ENCODE measurements around the gene KCNMB2. TPM values are rescaled to one million over a fixed set of nuclear protein-coding genes. Genes with fewer than 3 reads are reported as not detected.
"Not testable (repeated sequence)": the region's sequence is repeated elsewhere in the genome, so short reads cannot be mapped to it uniquely, and the experiment has no call there.

The KCNMB2 gene
- total and polyA plus RNA-seq, 2 donors (not counting 1 experiment from before 2014, with no cell fraction given): 0.17 TPM; not detected in 1

DNA sequence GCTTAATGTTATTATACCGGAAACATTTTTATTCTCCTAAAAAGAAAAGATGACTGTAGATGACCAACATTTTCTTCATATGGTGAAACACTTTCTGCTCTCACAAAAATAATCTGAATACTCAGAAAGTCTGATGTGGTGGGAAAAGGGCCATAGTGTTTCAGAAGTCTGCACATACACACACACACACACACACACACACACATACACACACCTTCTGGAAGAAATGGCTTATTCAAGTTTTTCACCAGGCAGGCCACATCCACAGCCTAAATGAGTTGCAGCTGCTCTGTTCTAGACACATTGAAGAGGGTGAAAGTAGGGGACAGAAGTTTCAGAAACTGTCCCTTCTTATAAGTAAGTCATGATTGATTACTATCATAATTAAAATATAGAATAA lies 315.3 kb downstream of the KCNMB2 start:
- TF ChIP-seq, protein P1, sequence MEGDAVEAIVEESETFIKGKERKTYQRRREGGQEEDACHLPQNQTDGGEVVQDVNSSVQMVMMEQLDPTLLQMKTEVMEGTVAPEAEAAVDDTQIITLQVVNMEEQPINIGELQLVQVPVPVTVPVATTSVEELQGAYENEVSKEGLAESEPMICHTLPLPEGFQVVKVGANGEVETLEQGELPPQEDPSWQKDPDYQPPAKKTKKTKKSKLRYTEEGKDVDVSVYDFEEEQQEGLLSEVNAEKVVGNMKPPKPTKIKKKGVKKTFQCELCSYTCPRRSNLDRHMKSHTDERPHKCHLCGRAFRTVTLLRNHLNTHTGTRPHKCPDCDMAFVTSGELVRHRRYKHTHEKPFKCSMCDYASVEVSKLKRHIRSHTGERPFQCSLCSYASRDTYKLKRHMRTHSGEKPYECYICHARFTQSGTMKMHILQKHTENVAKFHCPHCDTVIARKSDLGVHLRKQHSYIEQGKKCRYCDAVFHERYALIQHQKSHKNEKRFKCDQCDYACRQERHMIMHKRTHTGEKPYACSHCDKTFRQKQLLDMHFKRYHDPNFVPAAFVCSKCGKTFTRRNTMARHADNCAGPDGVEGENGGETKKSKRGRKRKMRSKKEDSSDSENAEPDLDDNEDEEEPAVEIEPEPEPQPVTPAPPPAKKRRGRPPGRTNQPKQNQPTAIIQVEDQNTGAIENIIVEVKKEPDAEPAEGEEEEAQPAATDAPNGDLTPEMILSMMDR (conservative IDR thresholded peaks at IDR 0.05 in 1 of 2, IDR thresholded peaks at IDR 0.05 in 1 of 2; ENCODE audit: low read depth in 1 of 2, low read length in 2 of 2): no peak
- Histone ChIP-seq H3K79me2 (ENCODE audit: control insufficient read depth, insufficient read depth, low read length) (no peaks in the 10 kb centered on the region), H3K4me1 (ENCODE audit: control insufficient read depth, extremely low read depth, insufficient read depth, low read length) (no peaks in the 10 kb centered on the region), H4K20me1 (ENCODE audit: control insufficient read depth, extremely low read depth, insufficient read depth, low read length) (no peaks in the 10 kb centered on the region), H3K9ac (ENCODE audit: insufficient read depth, low read length) (no peak overlapping the region), H3K27me3 (ENCODE audit: control insufficient read depth, insufficient read depth, low read length) (no peaks in the 10 kb centered on the region), H3K4me3 (replicated peaks in 1 of 4; ENCODE audit: control extremely low read depth in 1 of 4, insufficient read depth in 1 of 4, low read depth in 3 of 4, low read length in 4 of 4) (no peak overlapping the region), H3K36me3 (ENCODE audit: control insufficient read depth, insufficient read depth, low read length) (no peaks in the 10 kb centered on the region), H3K27ac (ENCODE audit: insufficient read depth, low read length) (no peak overlapping the region), H3K4me2 (ENCODE audit: extremely low read depth, insufficient read depth, low read length) (no peak overlapping the region), H3K9me3 (ENCODE audit: control insufficient read depth, insufficient read depth, low read depth, low read length) (no peaks in the 10 kb centered on the region), H2AFZ (ENCODE audit: low read length) (no peak overlapping the region)
- no peak for DNase-seq (ENCODE audit: low read depth in 2 of 2)

DNA sequence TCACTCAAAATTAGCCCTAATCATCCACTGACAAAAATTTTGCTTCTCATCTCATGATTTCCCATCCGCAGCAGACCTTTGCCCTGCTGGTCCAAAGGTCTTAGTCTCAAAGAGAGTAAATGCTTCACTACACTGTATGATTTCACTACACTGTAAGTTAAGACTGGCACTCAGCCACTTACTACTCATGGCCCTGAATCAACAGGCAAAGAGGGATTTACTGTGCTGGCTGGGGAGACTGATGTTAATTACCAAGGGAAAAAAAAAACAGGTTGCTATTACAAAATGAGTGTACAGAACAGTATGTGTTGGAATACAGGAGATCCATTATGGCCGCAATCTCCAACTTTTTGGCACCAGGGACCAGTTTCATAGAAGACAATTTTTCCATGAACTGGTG lies 320.6 kb downstream of the KCNMB2 start:
- H4K20me1 ChIP-seq (ENCODE audit: control insufficient read depth, extremely low read depth, insufficient read depth, low read length): no peaks in the 10 kb centered on the region
- no peak overlapping the region for H2AFZ ChIP-seq (ENCODE audit: low read length)
- H3K4me1 ChIP-seq (ENCODE audit: control insufficient read depth, extremely low read depth, insufficient read depth, low read length): no peaks in the 10 kb centered on the region
- no peak overlapping the region for H3K9ac ChIP-seq (ENCODE audit: insufficient read depth, low read length)
- no peaks in the 10 kb centered on the region for H3K36me3 ChIP-seq (ENCODE audit: control insufficient read depth, insufficient read depth, low read length)
- H3K27ac ChIP-seq (ENCODE audit: insufficient read depth, low read length): no peak overlapping the region
- H3K4me3 ChIP-seq (replicated peaks in 1 of 4; ENCODE audit: control extremely low read depth in 1 of 4, insufficient read depth in 1 of 4, low read depth in 3 of 4, low read length in 4 of 4): no peak overlapping the region
- H3K79me2 ChIP-seq (ENCODE audit: control insufficient read depth, insufficient read depth, low read length): no peaks in the 10 kb centered on the region
- DNase-seq (ENCODE audit: low read depth in 2 of 2): no peak
- H3K4me2 ChIP-seq (ENCODE audit: extremely low read depth, insufficient read depth, low read length): no peak overlapping the region
- H3K9me3 ChIP-seq (ENCODE audit: control insufficient read depth, insufficient read depth, low read depth, low read length): no peaks in the 10 kb centered on the region
- TF ChIP-seq, protein P1 (conservative IDR thresholded peaks at IDR 0.05 in 1 of 2, IDR thresholded peaks at IDR 0.05 in 1 of 2; ENCODE audit: low read depth in 1 of 2, low read length in 2 of 2): no peak
- no peak for TF ChIP-seq EZH2 (IDR thresholded peaks at IDR 0.05; ENCODE audit: low read length, missing control alignments)
- H3K27me3 ChIP-seq (ENCODE audit: control insufficient read depth, insufficient read depth, low read length): no peaks in the 10 kb centered on the region

DNA sequence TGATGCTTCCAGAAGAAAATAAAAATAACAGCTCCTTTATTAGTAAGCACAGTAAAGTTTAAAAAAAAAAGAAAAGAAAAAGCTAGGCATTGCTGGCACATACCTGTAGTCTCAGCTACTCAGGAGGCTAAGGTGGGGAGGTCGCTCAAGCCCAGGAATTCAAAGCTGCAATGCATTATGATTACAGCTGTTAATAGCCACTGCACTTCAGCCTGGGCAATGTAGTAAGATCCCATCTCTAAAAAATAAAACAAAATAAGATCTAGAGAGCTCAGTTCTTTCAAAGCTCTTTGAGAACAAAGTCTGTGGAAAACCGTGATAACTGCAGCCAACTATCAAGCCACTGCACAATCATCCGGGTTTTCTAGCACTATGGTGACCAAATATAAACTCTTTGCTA lies 323.1 kb downstream of the KCNMB2 start:
- no peak overlapping the region for H3K27ac ChIP-seq (ENCODE audit: insufficient read depth, low read length)
- no peaks in the 10 kb centered on the region for H3K36me3 ChIP-seq (ENCODE audit: control insufficient read depth, insufficient read depth, low read length)
- H3K4me2 ChIP-seq (ENCODE audit: extremely low read depth, insufficient read depth, low read length): no peak overlapping the region
- no peaks in the 10 kb centered on the region for H3K4me1 ChIP-seq (ENCODE audit: control insufficient read depth, extremely low read depth, insufficient read depth, low read length)
- H3K9ac ChIP-seq (ENCODE audit: insufficient read depth, low read length): no peak overlapping the region
- H3K27me3 ChIP-seq (ENCODE audit: control insufficient read depth, insufficient read depth, low read length): no peaks in the 10 kb centered on the region
- TF ChIP-seq, protein P1 (conservative IDR thresholded peaks at IDR 0.05 in 1 of 2, IDR thresholded peaks at IDR 0.05 in 1 of 2; ENCODE audit: low read depth in 1 of 2, low read length in 2 of 2): no peak
- no peak for TF ChIP-seq EZH2 (IDR thresholded peaks at IDR 0.05; ENCODE audit: low read length, missing control alignments)
- no peak overlapping the region for H2AFZ ChIP-seq (ENCODE audit: low read length)
- no peak for DNase-seq (ENCODE audit: low read depth in 2 of 2)
- H3K79me2 ChIP-seq (ENCODE audit: control insufficient read depth, insufficient read depth, low read length): no peaks in the 10 kb centered on the region
- H3K9me3 ChIP-seq (ENCODE audit: control insufficient read depth, insufficient read depth, low read depth, low read length): no peaks in the 10 kb centered on the region
- H3K4me3 ChIP-seq (replicated peaks in 1 of 4; ENCODE audit: control extremely low read depth in 1 of 4, insufficient read depth in 1 of 4, low read depth in 3 of 4, low read length in 4 of 4): no peak overlapping the region
- no peaks in the 10 kb centered on the region for H4K20me1 ChIP-seq (ENCODE audit: control insufficient read depth, extremely low read depth, insufficient read depth, low read length)

DNA sequence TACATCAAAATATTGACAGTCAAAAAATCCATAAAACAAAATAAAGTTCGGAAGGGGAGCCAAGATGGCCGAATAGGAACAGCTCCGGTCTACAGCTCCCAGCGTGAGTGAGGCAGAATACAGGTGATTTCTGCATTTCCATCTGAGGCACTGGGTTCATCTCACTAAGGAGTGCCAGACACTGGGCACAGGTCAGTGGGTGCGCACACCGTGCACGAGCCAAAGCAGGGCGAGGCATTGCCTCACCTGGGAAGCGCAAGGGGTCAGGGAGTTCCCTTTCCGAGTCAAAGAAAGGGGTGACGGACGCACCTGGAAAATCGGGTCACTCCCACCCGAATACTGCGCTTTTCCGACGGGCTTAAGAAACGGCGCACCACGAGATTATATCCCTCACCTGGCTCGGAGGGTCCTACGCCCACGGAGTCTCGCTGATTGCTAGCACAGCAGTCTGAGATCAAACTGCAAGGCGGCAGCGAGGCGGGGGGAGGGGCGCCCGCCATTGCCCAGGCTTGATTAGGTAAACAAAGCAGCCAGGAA lies 323.7 kb downstream of the KCNMB2 start:
- H3K36me3 ChIP-seq (ENCODE audit: control insufficient read depth, insufficient read depth, low read length); H3K4me3 ChIP-seq (replicated peaks in 1 of 4; ENCODE audit: control extremely low read depth in 1 of 4, insufficient read depth in 1 of 4, low read depth in 3 of 4, low read length in 4 of 4): not testable (repeated sequence)

More for the DNA sequence above, 323.7 kb downstream of the KCNMB2 start:
- H2AFZ ChIP-seq (ENCODE audit: low read length); H4K20me1 ChIP-seq (ENCODE audit: control insufficient read depth, extremely low read depth, insufficient read depth, low read length); H3K79me2 ChIP-seq (ENCODE audit: control insufficient read depth, insufficient read depth, low read length); H3K27me3 ChIP-seq (ENCODE audit: control insufficient read depth, insufficient read depth, low read length); H3K9me3 ChIP-seq (ENCODE audit: control insufficient read depth, insufficient read depth, low read depth, low read length); H3K4me1 ChIP-seq (ENCODE audit: control insufficient read depth, extremely low read depth, insufficient read depth, low read length); H3K4me2 ChIP-seq (ENCODE audit: extremely low read depth, insufficient read depth, low read length); H3K9ac ChIP-seq (ENCODE audit: insufficient read depth, low read length); H3K27ac ChIP-seq (ENCODE audit: insufficient read depth, low read length); DNase-seq (ENCODE audit: low read depth in 2 of 2): not testable (repeated sequence)

Measured in fibroblast of lung (primary cell).